B cell (primary cell): Measurements from ENCODE around the gene GYS1. TPM values are rescaled to one million over a fixed set of nuclear protein-coding genes. Genes with fewer than 3 reads are reported as not detected.

Source experiments
- ATAC-seq: fragments of 200-7000 bp; cut with Tn5 transposase; one replicate; pipeline ENCODE4 v1.10.0; 2021; ENCODE audit warnings: low read depth, mild to moderate bottlenecking, moderate number of reproducible peaks, moderate library complexity
- CTCF ChIA-PET: fragments of 350-600 bp; sonication (Branson Sonifier 250); formaldehyde crosslinking; loops from one replicate; lab custom pipeline; 2021; ENCODE audit warnings: antibody characterized with exemption, inconsistent platforms; lab: Charles Lee
- POLR2A ChIA-PET: fragments of 350-600 bp; sonication (Branson Sonifier 250); formaldehyde crosslinking; loops from one replicate; lab custom pipeline; 2021; ENCODE audit warnings: antibody characterized with exemption; lab: Charles Lee
- DNase-seq: peaks from one replicate; pipeline ENCODE4 v3.0.0; 2013
- H2AFZ ChIP-seq: 2 replicates; pipeline ENCODE4 v1.6.1; 2012; ENCODE audit warnings: mild to moderate bottlenecking, low read depth, low read length; ENCODE audit not compliant: insufficient read depth, poor library complexity, severe bottlenecking
- H3K27ac ChIP-seq, 2 donors: 1 replicate in 1 of 2; 2 replicates in 1 of 2; pipeline ENCODE4 v1.5.1; 2012 to 2013; ENCODE audit warnings: low read length in 2 of 2, mild to moderate bottlenecking in 2 of 2, moderate library complexity in 1 of 2
- H3K27me3 ChIP-seq, 4 experiments: fragments of 200-600 bp in 1 of 4; sonication (generic) in 1 of 4; replicated peaks in 1 of 4; 1 replicate in 2 of 4; 2 replicates in 2 of 4; pipeline versions ENCODE4 v1.6.1 to v1.7.0; 2013 to 2016; ENCODE audit warnings: low read length in 3 of 4, mild to moderate bottlenecking in 2 of 4, mixed read lengths in 1 of 4, moderate library complexity in 1 of 4; ENCODE audit not compliant: insufficient read depth in 4 of 4, control insufficient read depth in 3 of 4; ENCODE audit errors: control extremely low read depth in 1 of 4
- H3K36me3 ChIP-seq, 2 experiments: replicated peaks in 1 of 2; 1 replicate in 1 of 2; 2 replicates in 1 of 2; pipeline versions ENCODE4 v1.6.1 to v1.7.1; 2013; ENCODE audit warnings: low read length in 1 of 2; ENCODE audit not compliant: insufficient read depth in 2 of 2, control insufficient read depth in 1 of 2; ENCODE audit errors: control extremely low read depth in 1 of 2, extremely low read depth in 1 of 2
- H3K4me1 ChIP-seq, 2 donors: fragments of 200-600 bp in 1 of 2; sonication (generic) in 1 of 2; 1 replicate in 1 of 2; 2 replicates in 1 of 2; pipeline versions ENCODE4 v1.5.1 to v1.6.1; 2013 to 2017; ENCODE audit warnings: low read length in 2 of 2; ENCODE audit not compliant: control insufficient read depth in 2 of 2, insufficient read depth in 2 of 2
- H3K4me2 ChIP-seq: replicated peaks from 2 replicates; pipeline ENCODE3; 2012; ENCODE audit warnings: mild to moderate bottlenecking, low read depth, low read length; ENCODE audit not compliant: poor library complexity, severe bottlenecking
- H3K4me3 ChIP-seq, 5 experiments: fragments of 200-600 bp in 1 of 5; sonication (generic) in 1 of 5; 1 replicate in 3 of 5; 2 replicates in 2 of 5; pipeline versions ENCODE4 v1.5.1 to v1.7.0; 2011 to 2016; ENCODE audit warnings: low read length in 4 of 5, mild to moderate bottlenecking in 4 of 5, low read depth in 2 of 5, control low read depth in 1 of 5, moderate library complexity in 1 of 5; ENCODE audit not compliant: insufficient read depth in 1 of 5; ENCODE audit errors: control extremely low read depth in 1 of 5, extremely low read depth in 1 of 5
- H3K79me2 ChIP-seq: fragments of 200-600 bp; sonication (generic); one replicate; pipeline ENCODE4 v1.6.0; 2016; ENCODE audit warnings: low read length; ENCODE audit not compliant: control insufficient read depth, insufficient read depth
- H3K9ac ChIP-seq: fragments of 200-600 bp; sonication (generic); 2 replicates; pipeline ENCODE4 v1.6.1; 2017; ENCODE audit warnings: mild to moderate bottlenecking, low read length, moderate library complexity
- H3K9me3 ChIP-seq, 3 donors: one replicate each; pipeline versions ENCODE4 v1.6.1 to v1.7.1; 2013; ENCODE audit warnings: low read length in 2 of 3; ENCODE audit not compliant: control insufficient read depth in 2 of 3, insufficient read depth in 1 of 3; ENCODE audit errors: control extremely low read depth in 1 of 3
- H4K20me1 ChIP-seq: 2 replicates; pipeline ENCODE4 v1.6.0; 2012; ENCODE audit warnings: mild to moderate bottlenecking, low read length; ENCODE audit not compliant: insufficient read depth, control insufficient read depth, poor library complexity, severe bottlenecking
- H3K27ac Mint-ChIP-seq: one replicate; pipeline ENCODE4 v1.8.0; 2021; ENCODE audit warnings: mixed read lengths
- H3K27me3 Mint-ChIP-seq: one replicate; pipeline ENCODE4 v1.8.0; 2021; ENCODE audit warnings: mixed read lengths
- H3K4me1 Mint-ChIP-seq: one replicate; pipeline ENCODE4 v1.8.0; 2021; ENCODE audit warnings: mixed read lengths
- H3K4me3 Mint-ChIP-seq: one replicate; pipeline ENCODE4 v1.8.0; 2021; ENCODE audit warnings: mixed read lengths
- H3K9me3 Mint-ChIP-seq: one replicate; pipeline ENCODE4 v1.8.0; 2022; ENCODE audit warnings: mixed read lengths; ENCODE audit not compliant: insufficient read depth
- EZH2 ChIP-seq: IDR thresholded peaks from 2 replicates; pipeline ENCODE4 v1.6.1; 2012; ENCODE audit warnings: borderline replicate concordance, low read depth, mild to moderate bottlenecking, moderate library complexity, low read length; ENCODE audit not compliant: insufficient read depth, poor library complexity, severe bottlenecking
- WGBS: methylation state at CpG from one replicate; pipeline ENCODE4 v1.1.5; 2013; ENCODE audit warnings: missing lambda C conversion rate; ENCODE audit not compliant: insufficient coverage; 5-methylcytosine and 5-hydroxymethylcytosine counted together
- intact Hi-C: fragments of 100-400 bp; cut with micrococcal nuclease; formaldehyde crosslinking; loops from one replicate; pipeline ENCODE4 v1.10.0; 2022
- polyA plus RNA-seq: library from polyadenylated mRNA; depleted of rRNA; stranded (reverse); fragments of >200 nt; gene quantifications from 2 replicates; pipeline ENCODE4 v1.2.3, GENCODE V29; 2012
- total RNA-seq, 2 donors: library from RNA; stranded (reverse); fragments of 120-200 nt in 1 of 2; gene quantifications; 1 replicate in 1 of 2; 2 replicates in 1 of 2; pipeline versions ENCODE4 v1.2.3 to v1.2.4, GENCODE V29; 2013 to 2022
- TF ChIP-seq, protein P1 (sequence below): fragments of 200-600 bp; IDR thresholded peaks from one replicate; pipeline ENCODE4 v1.8.0; 2022; ENCODE audit warnings: antibody characterized with exemption, mild to moderate bottlenecking

The GYS1 gene
- total and polyA plus RNA-seq, 2 donors (not counting 1 experiment from before 2014, with no cell fraction given) = 28.9 to 62.7 TPM

DNA sequence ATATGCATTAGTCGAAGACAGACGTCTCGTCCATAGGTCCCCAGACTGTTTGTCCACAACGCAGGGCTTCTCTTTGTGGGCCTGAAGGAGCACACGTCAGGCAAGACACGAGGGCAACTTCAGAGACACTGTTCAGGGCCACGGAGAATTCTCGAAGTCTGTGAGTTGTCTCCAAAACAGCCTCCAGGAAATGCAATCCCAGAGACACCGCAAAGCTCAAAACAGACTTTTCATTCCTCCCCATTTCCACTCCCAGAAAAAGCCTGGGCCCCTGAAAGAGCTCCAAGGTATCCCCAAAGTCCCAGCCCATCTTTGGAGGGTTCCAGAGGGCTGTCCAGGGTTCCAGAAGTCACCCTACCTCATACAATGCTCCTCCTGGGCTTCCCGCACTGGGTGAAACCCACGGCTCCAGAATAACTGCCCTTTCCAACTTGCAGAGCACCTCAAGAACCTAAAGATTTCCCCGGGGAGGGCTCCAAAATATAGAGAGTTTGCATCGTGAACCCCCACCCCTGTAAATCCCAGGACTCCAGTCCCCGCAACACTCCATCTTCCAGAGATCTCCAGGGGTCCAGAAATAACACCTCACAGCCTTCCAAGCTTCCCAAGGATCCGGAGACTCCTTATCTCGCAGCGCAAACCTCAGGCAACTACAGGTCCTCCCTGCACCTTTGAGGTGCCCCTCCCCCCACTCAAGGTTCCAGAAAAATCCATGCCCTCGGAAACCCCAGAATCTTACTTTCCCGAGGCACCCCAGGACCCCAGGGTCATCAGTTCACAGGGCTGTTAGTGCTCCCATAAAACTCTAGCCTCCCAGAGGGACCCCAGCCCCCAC lies 28.7 kb downstream of the GYS1 start:
- WGBS = 19% methylated on average over 19 of the region's 19 CpGs
- no peak for TF ChIP-seq EZH2
- peak overlapping the region; percentile 85 for H3K27ac Mint-ChIP-seq
- peaks cover 68% of the 10 kb centered on the region for H3K4me1 Mint-ChIP-seq
- Histone ChIP-seq H3K79me2 (peaks cover 26% of the 10 kb centered on the region), H2AFZ (peak overlapping the region; percentile 73), H3K36me3 (peaks cover 0 to 32% of the 10 kb centered on the region in 2 experiments), H4K20me1 (peaks cover 22% of the 10 kb centered on the region), H3K4me2 (peak overlapping the region; percentile 75), H3K27ac (peak overlapping the region; percentile 50 to 88), H3K4me3 (peak overlapping the region; percentile 62 to 90 (median 77)), H3K4me1 (peaks cover 41 to 57% of the 10 kb centered on the region in 2 donors), H3K9me3 (peaks cover 0 to 2% (median 0%) of the 10 kb centered on the region in 3 donors), H3K27me3 (no peaks in the 10 kb centered on the region), H3K9ac (peak overlapping the region; percentile 61)
- no peak for ATAC-seq
- peak overlapping the region; percentile 100 for H3K4me3 Mint-ChIP-seq
- intact Hi-C loops = loop anchor here (1.0 to 2.0 kb wide), 6 partner anchors 10 to 318 kb away; partner anchors contain the start of genes BAX, CA11, GYS1 and NUCB1
- POLR2A ChIA-PET = interaction anchor here (0.6 to 3.2 kb wide), 13 partner anchors 10 to 600 kb away, joined by 3 to 17 read pairs (median 4); partner anchors contain the start of genes BAX, CA11, GYS1 and PPP1R15A
- CTCF ChIA-PET = interaction anchor here (0.6 to 4.1 kb wide), 6 partner anchors 10 to 126 kb away, joined by 3 to 17 read pairs (median 4); partner anchors contain the start of genes BAX, GYS1 and RUVBL2
- H3K27me3 Mint-ChIP-seq = no peaks in the 10 kb centered on the region
- H3K9me3 Mint-ChIP-seq = no peaks in the 10 kb centered on the region
- DNase-seq = no peak

GRCh38 chr19:48963371-48964204 lies 29.5 kb downstream of the GYS1 start:
- Histone ChIP-seq H3K9me3 (no peaks in the 10 kb centered on the region), H3K27me3 (no peaks in the 10 kb centered on the region), H2AFZ (peak overlapping the region; percentile 73), H4K20me1 (peaks cover 22% of the 10 kb centered on the region), H3K9ac (peak overlapping the region; percentile 61), H3K36me3 (peaks cover 0 to 28% of the 10 kb centered on the region in 2 experiments), H3K4me2 (peak overlapping the region; percentile 75), H3K4me3 (peak overlapping the region; percentile 4 to 90 (median 65)), H3K79me2 (peaks cover 29% of the 10 kb centered on the region), H3K4me1 (peaks cover 41 to 57% of the 10 kb centered on the region in 2 donors), H3K27ac (peak overlapping the region; percentile 85 to 88)
- H3K9me3 Mint-ChIP-seq = no peaks in the 10 kb centered on the region
- no peak for TF ChIP-seq EZH2
- TF ChIP-seq, protein P1, sequence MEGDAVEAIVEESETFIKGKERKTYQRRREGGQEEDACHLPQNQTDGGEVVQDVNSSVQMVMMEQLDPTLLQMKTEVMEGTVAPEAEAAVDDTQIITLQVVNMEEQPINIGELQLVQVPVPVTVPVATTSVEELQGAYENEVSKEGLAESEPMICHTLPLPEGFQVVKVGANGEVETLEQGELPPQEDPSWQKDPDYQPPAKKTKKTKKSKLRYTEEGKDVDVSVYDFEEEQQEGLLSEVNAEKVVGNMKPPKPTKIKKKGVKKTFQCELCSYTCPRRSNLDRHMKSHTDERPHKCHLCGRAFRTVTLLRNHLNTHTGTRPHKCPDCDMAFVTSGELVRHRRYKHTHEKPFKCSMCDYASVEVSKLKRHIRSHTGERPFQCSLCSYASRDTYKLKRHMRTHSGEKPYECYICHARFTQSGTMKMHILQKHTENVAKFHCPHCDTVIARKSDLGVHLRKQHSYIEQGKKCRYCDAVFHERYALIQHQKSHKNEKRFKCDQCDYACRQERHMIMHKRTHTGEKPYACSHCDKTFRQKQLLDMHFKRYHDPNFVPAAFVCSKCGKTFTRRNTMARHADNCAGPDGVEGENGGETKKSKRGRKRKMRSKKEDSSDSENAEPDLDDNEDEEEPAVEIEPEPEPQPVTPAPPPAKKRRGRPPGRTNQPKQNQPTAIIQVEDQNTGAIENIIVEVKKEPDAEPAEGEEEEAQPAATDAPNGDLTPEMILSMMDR = no peak
- H3K27ac Mint-ChIP-seq = peak overlapping the region; percentile 85
- WGBS = 8% methylated on average over 25 of the region's 28 CpGs
- ChIA-PET POLR2A (interaction anchor here (0.6 to 1.5 kb wide), 7 partner anchors 9 to 344 kb away, joined by 3 to 9 read pairs (median 4); partner anchors contain the start of genes BAX, CA11, GYS1 and RPL18), CTCF (interaction anchor here (0.6 to 1.0 kb wide), 4 partner anchors 10 to 125 kb away, joined by 3 to 4 read pairs (median 3); partner anchors contain the start of genes GYS1 and RUVBL2)
- intact Hi-C loops = loop anchor here (2.0 kb wide), 1 partner anchor 63 kb away; the partner anchor contains the start of gene NUCB1
- DNase-seq (peak; percentile 60), ATAC-seq (no peak)
- H3K27me3 Mint-ChIP-seq = no peaks in the 10 kb centered on the region
- peaks cover 68% of the 10 kb centered on the region for H3K4me1 Mint-ChIP-seq
- peak overlapping the region; percentile 100 for H3K4me3 Mint-ChIP-seq
